ENCODE data around the gene CNDP1.

The CNDP1 gene

GRCh38 chr18:74625157-74625556 lies 90.9 kb downstream of the CNDP1 start:
- TF ChIP-seq, protein P1, sequence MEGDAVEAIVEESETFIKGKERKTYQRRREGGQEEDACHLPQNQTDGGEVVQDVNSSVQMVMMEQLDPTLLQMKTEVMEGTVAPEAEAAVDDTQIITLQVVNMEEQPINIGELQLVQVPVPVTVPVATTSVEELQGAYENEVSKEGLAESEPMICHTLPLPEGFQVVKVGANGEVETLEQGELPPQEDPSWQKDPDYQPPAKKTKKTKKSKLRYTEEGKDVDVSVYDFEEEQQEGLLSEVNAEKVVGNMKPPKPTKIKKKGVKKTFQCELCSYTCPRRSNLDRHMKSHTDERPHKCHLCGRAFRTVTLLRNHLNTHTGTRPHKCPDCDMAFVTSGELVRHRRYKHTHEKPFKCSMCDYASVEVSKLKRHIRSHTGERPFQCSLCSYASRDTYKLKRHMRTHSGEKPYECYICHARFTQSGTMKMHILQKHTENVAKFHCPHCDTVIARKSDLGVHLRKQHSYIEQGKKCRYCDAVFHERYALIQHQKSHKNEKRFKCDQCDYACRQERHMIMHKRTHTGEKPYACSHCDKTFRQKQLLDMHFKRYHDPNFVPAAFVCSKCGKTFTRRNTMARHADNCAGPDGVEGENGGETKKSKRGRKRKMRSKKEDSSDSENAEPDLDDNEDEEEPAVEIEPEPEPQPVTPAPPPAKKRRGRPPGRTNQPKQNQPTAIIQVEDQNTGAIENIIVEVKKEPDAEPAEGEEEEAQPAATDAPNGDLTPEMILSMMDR (IDR thresholded peaks at IDR 0.05; ENCODE audit: insufficient read depth, missing control alignments), result no peak
- FAIRE-seq, result no peak

DNA sequence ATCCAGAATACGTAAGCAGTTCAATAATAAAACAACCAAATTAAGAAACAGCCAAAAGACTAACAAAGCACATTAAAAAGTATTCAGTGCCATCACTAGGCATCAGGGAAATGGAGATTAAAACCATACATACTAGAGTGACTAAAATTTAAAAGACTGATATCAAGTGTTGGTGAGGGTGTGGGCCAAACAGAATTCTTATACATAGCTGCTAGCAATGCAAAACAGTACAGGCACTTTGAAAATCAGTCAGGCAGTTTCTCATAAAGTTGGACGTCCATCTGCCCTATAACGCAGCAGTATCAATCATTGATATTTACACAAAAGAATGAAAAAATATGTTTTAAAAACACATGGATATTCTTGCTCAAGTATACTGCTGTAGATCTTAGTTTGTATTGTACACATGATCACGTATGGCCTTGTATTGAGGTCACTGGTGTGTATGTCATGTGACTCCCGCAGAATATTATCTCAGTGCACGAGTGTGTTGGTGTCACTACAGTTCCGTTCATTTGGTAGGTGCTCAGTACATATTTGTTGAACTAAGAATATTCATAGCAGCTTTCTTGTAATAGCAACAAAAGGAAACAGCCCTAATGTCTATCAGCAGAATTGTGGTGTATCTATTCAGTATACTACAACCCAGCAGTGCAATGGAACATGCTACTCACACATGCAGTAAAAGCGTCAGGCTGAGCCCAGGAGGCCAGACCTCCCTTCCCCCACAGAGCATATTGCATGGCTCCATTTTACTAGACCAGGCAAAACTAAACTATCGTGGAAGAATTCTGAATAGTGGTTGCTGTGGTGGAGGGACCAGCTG lies 92.0 kb downstream of the CNDP1 start:
- DNase-seq (ENCODE audit: insufficient read length, low spot score), result no peak
- no peak for FAIRE-seq
- TF ChIP-seq, protein P1 (IDR thresholded peaks at IDR 0.05; ENCODE audit: insufficient read depth, missing control alignments), result no peak

More at GRCh38 chr18:74625157-74625556, 90.9 kb downstream of the CNDP1 start:
- DNase-seq (ENCODE audit: insufficient read length, low spot score), result no peak

DNA sequence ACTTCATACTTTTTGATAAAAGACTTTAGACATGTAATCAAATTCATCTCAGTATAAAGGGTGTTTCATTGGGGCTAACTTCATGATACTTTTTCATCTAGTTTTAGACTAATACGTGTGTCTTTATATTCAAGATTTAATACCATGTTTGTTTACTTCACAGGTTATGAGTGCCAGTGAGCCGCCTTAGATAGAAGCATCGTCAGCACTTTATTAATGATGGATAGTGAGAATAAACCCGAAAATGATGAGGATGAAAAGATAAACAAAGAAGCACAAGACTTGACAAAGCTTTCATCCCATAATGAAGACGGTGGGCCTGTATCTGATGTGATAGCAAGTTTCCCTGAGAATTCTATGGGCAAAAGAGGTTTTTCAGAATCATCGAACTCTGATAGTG lies 96.5 kb downstream of the CNDP1 start:
- no peak for DNase-seq (ENCODE audit: insufficient read length, low spot score)
- FAIRE-seq, result no peak
- TF ChIP-seq, protein P1 (IDR thresholded peaks at IDR 0.05; ENCODE audit: insufficient read depth, missing control alignments), result no peak

GRCh38 chr18:74631212-74631611 lies 96.9 kb downstream of the CNDP1 start:
- FAIRE-seq, result no peak
- TF ChIP-seq, protein P1 (IDR thresholded peaks at IDR 0.05; ENCODE audit: insufficient read depth, missing control alignments), result no peak

DNA sequence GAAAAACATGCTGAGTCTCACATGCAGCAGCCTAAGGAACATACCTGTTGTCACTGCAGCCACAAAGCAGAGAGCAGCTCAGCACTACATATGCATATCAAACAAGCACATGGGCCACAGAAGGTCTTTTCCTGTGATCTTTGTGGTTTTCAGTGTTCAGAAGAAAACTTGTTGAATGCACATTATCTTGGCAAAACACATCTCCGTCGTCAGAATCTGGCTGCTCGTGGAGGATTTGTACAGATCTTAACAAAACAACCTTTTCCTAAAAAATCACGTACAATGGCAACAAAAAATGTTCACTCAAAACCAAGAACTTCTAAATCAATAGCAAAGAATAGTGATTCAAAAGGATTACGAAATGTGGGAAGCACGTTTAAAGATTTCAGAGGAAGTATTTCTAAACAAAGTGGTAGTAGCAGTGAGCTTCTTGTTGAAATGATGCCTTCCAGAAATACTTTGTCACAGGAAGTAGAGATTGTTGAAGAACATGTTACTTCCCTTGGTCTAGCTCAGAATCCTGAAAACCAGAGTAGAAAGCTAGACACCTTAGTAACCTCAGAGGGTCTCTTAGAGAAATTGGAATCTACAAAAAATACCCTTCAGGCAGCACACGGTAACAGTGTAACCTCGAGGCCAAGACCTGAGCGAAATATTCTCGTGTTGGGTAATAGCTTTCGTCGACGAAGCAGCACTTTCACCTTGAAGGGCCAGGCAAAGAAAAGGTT lies 97.5 kb downstream of the CNDP1 start:
- TF ChIP-seq, protein P1 (IDR thresholded peaks at IDR 0.05; ENCODE audit: insufficient read depth, missing control alignments), result no peak
- FAIRE-seq, result peak; percentile 94
- DNase-seq (ENCODE audit: insufficient read length, low spot score), result no peak

More at GRCh38 chr18:74631212-74631611, 96.9 kb downstream of the CNDP1 start:
- no peak for DNase-seq (ENCODE audit: insufficient read length, low spot score)

DNA sequence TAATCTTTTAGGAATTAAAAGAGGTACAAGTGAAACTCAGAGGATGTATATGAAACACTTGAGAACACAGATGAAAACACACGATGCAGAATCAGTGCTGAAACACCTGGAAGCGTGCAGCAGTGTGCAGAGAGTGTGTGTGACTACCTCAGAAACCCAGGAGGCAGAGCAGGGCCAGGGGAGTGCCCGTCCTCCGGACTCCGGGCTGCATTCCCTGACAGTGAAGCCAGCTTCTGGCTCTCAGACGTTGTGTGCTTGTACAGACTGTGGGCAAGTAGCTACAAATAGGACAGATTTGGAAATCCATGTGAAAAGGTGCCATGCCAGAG lies 98.0 kb downstream of the CNDP1 start:
- no peak for FAIRE-seq
- DNase-seq (ENCODE audit: insufficient read length, low spot score), result no peak
- TF ChIP-seq, protein P1 (IDR thresholded peaks at IDR 0.05; ENCODE audit: insufficient read depth, missing control alignments), result no peak

GRCh38 chr18:74632856-74633255 lies 98.6 kb downstream of the CNDP1 start:
- FAIRE-seq, result peak; percentile 97

More at GRCh38 chr18:74632856-74633255, 98.6 kb downstream of the CNDP1 start:
- DNase-seq (ENCODE audit: insufficient read length, low spot score), result no peak
- TF ChIP-seq, protein P1 (IDR thresholded peaks at IDR 0.05; ENCODE audit: insufficient read depth, missing control alignments), result no peak

Data from D721Med (cell line).